CMK (cell line): ENCODE data around the gene HSBP1.

Experiments
- DNase-seq: peaks from one replicate; pipeline ENCODE4 v3.0.0-alpha.2; 2010; ENCODE audit warnings: low read depth

The HSBP1 gene

DNA sequence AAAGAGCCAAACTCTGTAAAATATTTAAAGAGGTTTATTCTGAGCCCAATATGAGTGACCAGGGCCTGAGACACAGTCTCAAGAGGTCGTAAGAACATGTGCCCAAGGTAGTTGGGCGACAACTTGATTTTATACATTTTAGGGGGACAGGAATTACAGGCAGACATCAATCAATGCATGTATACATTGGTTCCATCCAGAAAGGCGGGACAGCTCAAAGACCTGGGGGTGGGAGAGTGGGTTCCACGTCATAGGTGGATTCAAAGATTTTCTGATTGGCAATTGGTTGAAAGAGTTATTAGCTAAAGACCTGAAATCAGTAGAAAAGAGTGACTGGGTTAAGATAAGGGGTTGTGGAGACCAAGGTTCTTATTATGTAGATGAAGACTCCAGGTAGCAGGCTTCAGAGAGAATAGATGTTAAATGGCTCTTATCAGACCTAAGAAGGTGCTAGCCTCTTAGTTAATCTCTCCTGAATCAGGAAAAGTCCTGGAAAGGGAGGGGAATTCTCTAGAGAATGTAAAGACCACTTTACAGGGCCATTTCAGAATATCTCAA is 32.4 kb downstream of the HSBP1 start:
- no peak for DNase-seq

DNA sequence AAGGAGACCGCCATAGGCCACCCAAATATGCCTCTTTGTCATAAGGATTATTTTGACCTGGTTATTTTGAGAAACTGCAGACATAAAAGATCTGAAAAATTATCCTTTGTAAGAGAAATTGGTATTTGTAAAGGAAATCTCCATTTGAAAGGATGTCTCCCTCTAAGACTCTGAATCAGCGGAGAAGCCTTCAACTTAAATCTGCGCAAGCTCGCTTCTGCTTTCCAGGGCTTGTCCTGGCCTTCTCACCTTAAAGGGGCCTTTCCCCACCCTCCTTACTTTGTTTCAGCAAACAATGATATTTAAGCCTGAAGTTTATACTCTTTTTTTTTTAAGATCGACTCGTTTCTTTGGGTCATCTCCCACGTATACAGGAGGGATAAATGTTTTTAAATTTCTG is 34.5 kb downstream of the HSBP1 start:
- DNase-seq = no peak

DNA sequence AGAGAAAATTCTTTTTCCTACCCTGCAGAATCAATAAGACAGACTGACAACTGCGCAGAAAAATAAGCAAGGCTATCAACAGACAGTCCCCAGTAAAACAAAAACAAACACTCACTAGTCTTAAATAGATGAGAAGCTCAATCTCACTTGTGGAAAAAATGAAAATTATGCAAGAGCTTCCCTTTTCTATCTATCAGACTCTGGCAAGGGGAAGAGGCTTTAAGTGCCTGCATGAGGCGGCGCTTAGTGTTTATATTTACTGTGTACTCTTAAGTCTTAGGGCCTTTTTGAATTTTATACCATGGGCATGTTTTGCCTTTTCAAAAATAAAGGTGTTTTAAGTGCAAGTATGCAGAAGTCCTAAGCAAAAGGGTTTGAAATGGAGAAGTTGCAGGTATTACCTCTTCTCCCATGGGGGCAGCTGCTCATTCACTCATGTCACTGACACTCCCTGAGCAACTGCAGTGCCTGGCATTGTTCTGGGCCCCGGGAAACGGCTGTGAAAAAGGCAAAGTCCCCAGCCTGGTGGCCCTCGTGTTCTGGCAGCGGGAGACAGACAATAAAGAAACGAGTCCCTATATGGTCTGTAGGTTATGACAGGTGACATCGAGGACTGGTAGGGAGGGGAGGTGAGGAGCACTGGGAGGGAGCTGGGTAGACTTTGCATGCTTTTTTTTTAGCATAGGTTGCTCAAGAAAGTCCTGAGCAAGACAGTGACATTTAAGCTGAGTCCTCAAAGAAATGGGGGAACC is 35.2 kb downstream of the HSBP1 start:
- DNase-seq = no peak

DNA sequence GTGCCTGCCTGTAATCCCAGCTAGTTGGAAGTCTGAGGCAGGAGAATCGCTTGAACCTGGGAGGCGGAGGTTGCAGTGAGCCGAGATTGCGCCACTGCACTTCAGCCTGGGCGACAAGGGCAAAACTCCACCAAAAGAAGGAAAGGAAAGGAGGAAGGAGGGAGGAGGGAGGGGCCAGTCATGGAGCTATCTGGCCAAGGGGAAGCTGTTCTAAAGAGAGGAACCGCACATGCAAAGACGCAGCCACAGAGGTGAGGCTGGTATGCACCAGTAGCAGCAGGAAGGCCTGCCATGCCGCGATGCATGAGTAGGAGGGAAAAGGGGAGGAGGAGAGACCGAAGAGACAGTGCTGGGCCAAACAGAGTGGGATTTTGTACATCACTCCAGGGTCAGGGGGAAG is 35.9 kb downstream of the HSBP1 start:
- no peak for DNase-seq

DNA sequence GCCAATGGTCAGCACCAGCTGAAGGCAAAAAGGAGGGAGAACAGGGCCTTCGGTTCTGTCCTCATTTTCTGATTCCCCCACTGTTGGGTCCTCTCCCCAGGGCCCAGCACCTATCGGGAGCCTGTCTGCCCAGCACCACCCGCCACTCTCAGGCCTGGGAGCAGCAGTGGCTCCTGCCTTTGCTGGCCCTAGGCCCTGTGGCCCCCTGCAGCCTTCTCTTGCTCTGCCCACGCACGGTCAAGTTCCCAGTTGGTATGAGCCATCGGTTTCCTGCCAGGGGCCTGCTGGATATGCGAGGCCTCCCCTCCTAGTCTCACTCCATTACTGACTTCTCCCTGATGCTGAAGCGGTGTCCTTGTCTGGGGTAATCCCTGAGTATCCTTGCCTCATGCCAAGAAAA is 37.5 kb downstream of the HSBP1 start:
- DNase-seq = no peak

DNA sequence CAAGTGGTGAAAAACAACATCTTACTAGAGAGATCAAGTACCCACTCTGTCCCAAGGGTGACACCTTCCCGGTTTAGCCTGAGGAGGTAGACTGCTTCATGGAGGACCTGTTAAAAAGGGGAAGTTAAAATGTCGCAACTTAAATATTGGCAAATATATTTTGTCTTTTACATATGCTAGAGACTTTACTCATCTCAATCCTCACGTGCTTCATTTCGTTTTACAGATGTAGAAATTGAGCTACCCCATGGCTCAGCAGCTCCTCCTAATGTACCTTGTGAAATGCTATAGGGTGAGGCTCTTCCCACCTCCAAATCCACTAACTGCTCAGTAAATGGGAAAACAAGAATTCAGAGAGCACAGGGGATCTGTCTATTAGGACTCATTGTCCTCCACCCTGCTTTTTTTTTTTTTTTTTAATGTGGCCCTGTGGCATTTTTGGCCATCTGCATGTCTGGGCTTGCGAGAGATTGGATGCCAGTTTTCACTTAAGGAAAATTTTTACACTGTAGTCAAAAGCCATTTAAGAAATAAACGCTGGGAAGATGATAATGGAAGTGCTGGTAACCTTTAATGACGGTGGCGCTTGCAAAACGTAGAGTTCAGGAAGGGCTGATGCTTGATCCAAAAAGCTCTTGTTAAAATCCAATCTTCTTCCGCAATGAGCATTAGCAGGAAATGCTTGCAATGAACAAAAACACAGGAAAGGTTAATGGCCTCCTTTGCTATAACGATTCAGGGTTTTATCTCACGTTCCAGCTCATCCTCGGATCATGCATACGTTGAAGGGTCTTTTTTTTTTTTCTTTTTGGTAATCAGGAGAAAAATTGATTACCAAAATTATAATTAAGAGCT is 39.8 kb downstream of the HSBP1 start:
- DNase-seq = no peak

DNA sequence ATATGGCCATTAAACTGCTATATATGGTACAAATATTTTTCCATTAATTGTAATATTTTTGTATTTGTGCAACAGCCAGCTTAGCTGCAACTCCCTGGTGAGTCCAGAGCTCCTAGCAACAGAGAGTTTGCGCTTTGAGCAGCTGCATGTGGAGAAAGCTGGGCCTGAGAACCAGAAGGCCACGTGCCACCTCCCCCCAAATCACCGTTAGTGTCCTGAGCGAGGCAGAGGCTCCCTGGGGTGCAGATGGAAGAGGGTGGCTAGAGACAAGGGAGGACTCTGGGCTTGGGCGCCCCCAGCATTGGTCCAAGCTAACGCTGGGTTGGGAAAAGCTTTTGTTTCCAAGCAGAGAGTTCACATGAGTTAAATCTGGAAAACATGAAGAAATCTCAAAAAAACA is 41.6 kb downstream of the HSBP1 start:
- DNase-seq = no peak

DNA sequence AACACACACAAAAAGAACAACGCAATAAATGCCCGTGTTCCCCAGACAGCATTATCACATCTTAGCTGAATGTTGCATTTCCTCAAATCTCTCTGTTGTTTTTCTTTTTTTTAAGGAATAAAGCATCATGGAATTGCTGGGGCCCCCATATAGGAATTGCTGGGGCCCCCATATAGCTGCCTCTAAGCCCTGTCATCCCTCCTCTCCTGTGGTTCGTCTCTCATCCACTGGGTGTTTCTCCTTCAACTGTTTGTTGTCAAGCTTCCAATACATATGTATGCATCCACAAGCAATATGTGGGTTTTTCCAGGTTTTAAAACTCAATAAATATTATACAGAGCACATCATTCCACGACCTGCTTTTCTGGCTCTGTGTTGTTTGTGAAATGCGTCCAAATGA is 43.2 kb downstream of the HSBP1 start:
- DNase-seq = no peak

DNA sequence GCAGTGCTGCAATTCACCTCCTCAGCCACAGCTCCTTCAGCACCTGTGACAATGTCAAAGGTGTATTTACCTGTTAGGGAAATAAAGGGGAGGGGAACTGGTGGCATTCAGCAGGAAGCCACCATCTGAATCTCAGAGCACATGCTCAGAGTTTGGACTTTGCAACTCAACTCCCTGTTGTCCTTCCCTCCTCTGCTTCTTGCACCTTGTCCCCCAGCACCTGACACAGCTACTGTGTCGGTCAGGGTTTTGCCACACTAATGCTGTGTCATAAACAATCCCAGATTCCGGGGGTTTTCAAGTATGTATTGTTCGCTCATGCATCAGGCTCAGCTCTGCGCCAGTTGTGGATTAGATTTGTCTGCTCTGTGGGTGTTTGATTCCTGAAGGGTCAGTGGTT is 43.7 kb downstream of the HSBP1 start:
- DNase-seq = no peak

DNA sequence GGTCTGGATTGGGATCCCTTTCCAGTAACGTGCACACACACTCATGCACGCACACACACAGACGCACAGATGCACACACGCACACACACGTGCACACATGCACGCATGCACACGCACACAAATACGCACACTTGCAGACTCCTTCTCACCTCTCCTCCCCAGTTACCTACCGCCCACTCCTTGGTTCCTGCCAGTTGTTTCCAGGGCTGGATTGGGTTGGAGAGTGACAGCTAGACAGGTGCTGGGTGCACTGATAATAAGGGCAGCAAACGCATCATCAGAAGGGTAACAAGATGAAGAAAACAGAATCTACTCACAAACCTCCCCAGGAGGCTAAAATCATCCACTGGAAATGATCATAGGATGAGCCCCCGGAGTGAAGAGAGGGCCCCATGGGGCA is 45.0 kb downstream of the HSBP1 start:
- DNase-seq = no peak

DNA sequence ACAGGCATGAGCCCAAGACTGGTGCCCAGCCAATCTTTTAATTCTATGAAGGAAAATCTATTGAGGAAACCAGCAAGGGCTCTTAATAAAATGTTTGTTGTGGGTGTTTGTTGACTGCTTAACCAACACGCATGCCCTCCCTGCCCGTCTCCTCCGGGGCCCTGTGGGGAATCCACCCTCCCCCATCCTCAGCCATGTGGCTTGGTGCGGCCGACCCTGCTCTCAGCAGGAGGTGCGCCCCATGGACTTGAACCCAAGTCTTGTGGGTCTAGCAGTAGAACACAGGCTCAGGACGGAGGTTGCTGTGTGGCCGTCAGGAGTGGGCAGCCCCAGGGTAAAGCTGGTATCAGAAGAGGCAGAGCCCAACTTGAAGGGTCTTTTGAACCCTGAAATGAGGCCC is 46.1 kb downstream of the HSBP1 start:
- no peak for DNase-seq

DNA sequence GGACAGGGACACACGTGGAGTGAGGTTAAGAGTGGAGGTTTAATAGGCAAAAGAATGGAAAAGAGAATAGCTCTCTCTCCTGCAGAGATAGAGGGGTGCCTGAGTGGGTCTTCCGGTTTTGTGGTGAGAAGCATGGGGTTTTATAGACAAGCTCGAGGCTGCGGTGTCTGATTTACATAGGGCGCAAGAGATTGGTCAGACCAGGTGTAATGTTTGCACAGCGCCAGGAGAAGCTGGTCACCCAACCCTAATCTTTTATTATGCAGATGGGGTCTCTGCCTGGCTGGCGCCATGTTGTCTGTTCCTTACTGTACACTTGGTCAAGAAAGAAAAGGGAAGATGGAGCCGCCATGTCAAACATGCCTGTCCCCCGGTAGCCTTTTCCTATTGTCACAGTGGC is 46.6 kb downstream of the HSBP1 start:
- no peak for DNase-seq

DNA sequence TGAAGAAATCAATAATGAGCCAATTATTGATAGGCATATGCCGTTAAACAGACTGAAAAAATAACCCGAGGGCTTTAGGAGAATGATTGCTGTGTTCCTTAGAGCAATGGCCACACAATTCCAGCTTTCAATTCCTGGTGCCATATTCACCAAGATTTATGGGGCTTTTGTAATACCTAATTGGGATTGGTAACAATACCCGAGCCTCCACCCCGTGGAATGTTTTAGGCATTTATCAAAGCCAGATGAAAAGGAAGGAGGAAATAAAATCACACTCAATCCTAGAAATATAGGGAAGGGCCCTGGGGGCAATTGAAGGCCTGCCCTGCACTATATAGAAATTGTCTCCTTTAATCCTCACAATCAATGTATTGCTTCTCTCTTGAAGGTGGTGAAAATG is 49.0 kb downstream of the HSBP1 start:
- no peak for DNase-seq

DNA sequence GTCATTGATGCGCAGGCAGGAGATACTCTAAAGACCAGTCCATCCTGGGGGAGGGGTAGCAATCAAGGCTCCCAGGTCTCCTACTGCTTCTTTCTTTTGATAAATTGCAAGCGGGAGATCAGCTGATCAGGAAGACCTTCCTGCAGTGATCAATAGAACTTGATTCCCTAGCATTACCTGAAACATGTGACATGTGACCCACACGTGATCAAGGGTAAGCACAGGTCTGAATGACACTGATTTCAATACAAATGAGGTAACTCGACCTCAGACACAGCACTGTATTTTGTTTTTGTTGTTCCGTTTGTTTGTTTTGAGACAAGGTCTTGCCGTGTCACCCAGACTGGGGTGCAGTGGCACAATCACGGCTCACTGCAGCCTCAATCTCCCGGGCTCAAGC is 51.5 kb downstream of the HSBP1 start:
- DNase-seq = no peak

DNA sequence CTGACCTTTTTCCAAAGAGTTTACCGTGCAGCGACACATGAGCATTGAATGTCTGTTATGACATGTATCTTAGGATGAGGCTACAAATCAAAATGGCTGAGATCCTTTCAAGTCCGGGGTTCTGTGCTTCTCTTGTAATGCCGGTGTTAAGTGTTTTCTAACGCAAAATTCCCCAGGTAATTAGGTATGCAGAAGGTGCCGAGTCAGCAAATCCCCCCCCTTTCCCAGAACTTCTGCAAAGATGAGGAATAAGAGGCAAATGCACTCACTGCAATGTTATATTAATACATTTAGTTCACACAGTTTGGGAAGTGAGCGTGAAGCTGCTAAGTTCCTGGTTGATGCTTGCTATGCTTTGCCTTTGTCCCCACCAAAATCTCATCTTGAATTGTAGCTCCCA is 54.9 kb downstream of the HSBP1 start:
- DNase-seq = no peak

DNA sequence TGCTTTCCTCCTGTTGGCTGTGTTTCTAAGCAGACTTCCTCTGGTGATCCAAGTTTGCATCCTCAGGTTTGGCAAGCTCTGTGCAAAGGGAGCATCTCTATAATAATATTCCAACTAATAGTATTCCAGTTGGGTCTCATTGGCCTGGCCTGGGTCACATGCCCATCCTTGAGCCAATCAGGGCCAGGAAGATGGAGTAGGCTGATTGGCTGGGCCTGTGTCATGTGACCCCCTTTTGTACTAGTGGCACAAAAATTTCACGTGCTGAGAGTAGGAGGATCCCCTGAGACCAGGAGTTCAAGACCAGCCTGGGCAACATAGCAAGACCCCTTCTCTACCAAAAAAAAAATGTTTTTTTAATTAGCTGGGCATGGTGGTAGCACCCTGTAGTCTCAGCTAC is 55.9 kb downstream of the HSBP1 start:
- DNase-seq = no peak
